Pancreas (tissue), 10 donors: ENCODE results near the gene LRRC46. TPM values are rescaled to one million over a fixed set of nuclear protein-coding genes. Genes with fewer than 3 reads are reported as not detected.

Experiments
- ATAC-seq, 4 donors: fragments of 200-7000 bp; cut with Tn5 transposase; one replicate each; pipeline versions ENCODE4 v1.8.0 to v1.9.1; 2020; ENCODE audit warnings: mild to moderate bottlenecking in 4 of 4, moderate library complexity in 4 of 4
- DNase-seq, 6 donors: peaks; one replicate each; pipeline ENCODE4 v3.0.0-alpha.2; 2020
- FAIRE-seq: peaks from 2 replicates; lab custom pipeline; 2012; peaks lifted over from hg19 to GRCh38; lab: Jason Lieb, UNC
- H3K27ac ChIP-seq, 4 donors: fragments of 200-600 bp; sonication (generic); 1 replicate in 3 of 4; 2 replicates in 1 of 4; pipeline versions ENCODE4 v1.5.0 to v1.8.0; 2020
- H3K27me3 ChIP-seq, 4 donors: fragments of 200-600 bp; one replicate each; pipeline ENCODE4 v1.8.0; 2021
- H3K36me3 ChIP-seq, 3 donors: fragments of 200-600 bp; sonication (generic) in 1 of 3; one replicate each; pipeline versions ENCODE4 v1.5.0 to v1.8.0; 2020 to 2021
- H3K4me1 ChIP-seq, 3 donors: fragments of 200-600 bp; one replicate each; pipeline ENCODE4 v1.8.0; 2021
- H3K4me3 ChIP-seq, 4 donors: fragments of 200-600 bp; sonication (generic) in 2 of 4; one replicate each; pipeline versions ENCODE4 v1.5.0 to v1.8.0; 2020 to 2021
- H3K9me3 ChIP-seq, 4 donors: fragments of 200-600 bp; one replicate each; pipeline ENCODE4 v1.8.0; 2021
- CTCF ChIP-seq, 4 donors: fragments of 200-600 bp; sonication (generic) in 3 of 4; IDR thresholded peaks; one replicate each; pipeline versions ENCODE4 v1.5.0 to v1.8.0; 2021; ENCODE audit warnings: antibody characterized with exemption in 4 of 4
- WGBS, 2 donors: extraction: QIAGEN DNeasy Blood & Tissue Kit; methylation state at CpG; one replicate each; pipeline ENCODE4 v1.1.7; 2013; 5-methylcytosine and 5-hydroxymethylcytosine counted together
- intact Hi-C, 3 donors: fragments of 100-400 bp; cut with DNase I; formaldehyde crosslinking; loops; one replicate each; pipeline versions ENCODE4 v1.11.1 to v1.14.2; 2022
- polyA plus RNA-seq, 2 donors: library from polyadenylated mRNA; stranded (reverse); fragments of 200-250 nt; gene quantifications; one replicate each; pipeline ENCODE4 v1.2.3, GENCODE V29; 2013
- total RNA-seq, 6 donors: library from RNA; stranded (reverse); fragmentation: NEBNext Ultra II Directional in 4 of 6; extraction: Animal tissue kit (Norgen Biotek cat#: 25700) in 4 of 6; gene quantifications; one replicate each; pipeline versions ENCODE4 v1.2.1 to v1.2.4, GENCODE V29; 2021 to 2023
- donor health status: healthy with polysubstance abuse.
- donor health status: DM: no; HTN: no; CAD: no; lungs with moderate emphysema.
- donor health status: DM: no; HTN: no; CAD: no.
- donor health status: control.
- donor health status: control.
- donor health status: Bipolar disorder and iron deficiency.
- donor health status: DM: yes; HTN: yes; CAD: no.
- donor health status: DM: no; HTN: no; CAD: no.
- donor health status: DM: no; HTN: no; CAD: no.
- donor health status: DM: yes; HTN: yes; CAD: no.

LRRC46 gene
- total and polyA plus RNA-seq, 8 donors, result 0.14 to 1.8 (median 0.47) TPM

- ATAC-seq (no peak), DNase-seq (no peak), FAIRE-seq (no peak)
- intact Hi-C loops, result no loop called here
- 57 to 67% methylated on average over 1 of the region's 1 CpG for whole genome bisulfite sequencing, 2 donors
- Histone ChIP-seq H3K4me1 (peaks cover 0 to 2% (median 0%) of the 10 kb centered on the region in 3 donors), H3K9me3 (no peaks in the 10 kb centered on the region), H3K4me3 (no peak overlapping the region), H3K36me3 (no peaks in the 10 kb centered on the region), H3K27ac (no peak overlapping the region), H3K27me3 (peaks cover 0 to 14% (median 7%) of the 10 kb centered on the region in 4 donors)
- no peak for TF ChIP-seq CTCF (IDR thresholded peaks at IDR 0.05)
Observed at GRCh38 chr17:47792457-47792856, 39.0 kb upstream of the LRRC46 start.

- no peak overlapping the region for H3K4me3 ChIP-seq
- no peak overlapping the region for H3K27ac ChIP-seq
- TF ChIP-seq CTCF (IDR thresholded peaks at IDR 0.05), result no peak
- H3K9me3 ChIP-seq, result no peaks in the 10 kb centered on the region
- 61 to 64% methylated on average over 6 of the region's 6 CpGs for WGBS, 2 donors
- DNase-seq, result no peak
- FAIRE-seq, result no peak
- peaks cover 0 to 14% (median 7%) of the 10 kb centered on the region in 4 donors for H3K27me3 ChIP-seq
- ATAC-seq, result no peak
- intact Hi-C loops, result no loop called here
- H3K36me3 ChIP-seq, result no peaks in the 10 kb centered on the region
- H3K4me1 ChIP-seq, result peaks cover 0 to 2% (median 0%) of the 10 kb centered on the region in 3 donors
Observed at GRCh38 chr17:47792979-47793378, 38.5 kb upstream of the LRRC46 start.

GRCh38 chr17:47797797-47798196 is 33.7 kb upstream of the LRRC46 start:
- no peak for TF ChIP-seq CTCF (IDR thresholded peaks at IDR 0.05)
- Histone ChIP-seq H3K36me3 (no peaks in the 10 kb centered on the region), H3K4me1 (no peaks in the 10 kb centered on the region), H3K9me3 (no peaks in the 10 kb centered on the region), H3K4me3 (no peak overlapping the region), H3K27ac (no peak overlapping the region), H3K27me3 (peaks cover 0 to 4% (median 0%) of the 10 kb centered on the region in 4 donors)
- FAIRE-seq (no peak), ATAC-seq (no peak), DNase-seq (no peak)
- intact Hi-C loops, result no loop called here
- 64 to 83% methylated on average over 2 of the region's 2 CpGs for WGBS, 2 donors

GRCh38 chr17:47800686-47801085 is 30.8 kb upstream of the LRRC46 start:
- no peak overlapping the region for H3K27ac ChIP-seq
- intact Hi-C loops, result loop anchor here in 1 of 3 donors (10.0 kb wide), 1 partner anchor 106 kb away; the partner anchor contains the start of gene TBKBP1
- no peaks in the 10 kb centered on the region for H3K9me3 ChIP-seq
- 81 to 87% methylated on average over 12 of the region's 12 CpGs for whole genome bisulfite sequencing, 2 donors
- DNase-seq, result peak in 1 of 6 donors; percentile 46
- H3K4me1 ChIP-seq, result no peaks in the 10 kb centered on the region
- no peak for ATAC-seq
- H3K36me3 ChIP-seq, result no peaks in the 10 kb centered on the region
- H3K4me3 ChIP-seq, result no peak overlapping the region
- H3K27me3 ChIP-seq, result no peaks in the 10 kb centered on the region
- no peak for TF ChIP-seq CTCF (IDR thresholded peaks at IDR 0.05)
- FAIRE-seq, result no peak

- no peak for FAIRE-seq
- WGBS, 2 donors, result 80 to 81% methylated on average over 4 of the region's 4 CpGs
Observed at GRCh38 chr17:47801176-47801765, 30.2 kb upstream of the LRRC46 start.

More at GRCh38 chr17:47801176-47801765, 30.2 kb upstream of the LRRC46 start:
- no peak overlapping the region for H3K27ac ChIP-seq
- no peaks in the 10 kb centered on the region for H3K4me1 ChIP-seq
- DNase-seq (no peak), ATAC-seq (no peak)
- TF ChIP-seq CTCF (IDR thresholded peaks at IDR 0.05), result no peak
- H3K27me3 ChIP-seq, result no peaks in the 10 kb centered on the region
- intact Hi-C loops, result loop anchor here in 1 of 3 donors (10.0 kb wide), 1 partner anchor 106 kb away; the partner anchor contains the start of gene TBKBP1
- no peak overlapping the region for H3K4me3 ChIP-seq
- H3K9me3 ChIP-seq, result no peaks in the 10 kb centered on the region
- H3K36me3 ChIP-seq, result no peaks in the 10 kb centered on the region
